ENCODE results near the gene RNF126. TPM values are rescaled to one million over a fixed set of nuclear protein-coding genes. Genes with fewer than 3 reads are reported as not detected.

The RNF126 gene
- polyA plus RNA-seq, 1 donor from 2014 or later: 33.7 TPM

DNA sequence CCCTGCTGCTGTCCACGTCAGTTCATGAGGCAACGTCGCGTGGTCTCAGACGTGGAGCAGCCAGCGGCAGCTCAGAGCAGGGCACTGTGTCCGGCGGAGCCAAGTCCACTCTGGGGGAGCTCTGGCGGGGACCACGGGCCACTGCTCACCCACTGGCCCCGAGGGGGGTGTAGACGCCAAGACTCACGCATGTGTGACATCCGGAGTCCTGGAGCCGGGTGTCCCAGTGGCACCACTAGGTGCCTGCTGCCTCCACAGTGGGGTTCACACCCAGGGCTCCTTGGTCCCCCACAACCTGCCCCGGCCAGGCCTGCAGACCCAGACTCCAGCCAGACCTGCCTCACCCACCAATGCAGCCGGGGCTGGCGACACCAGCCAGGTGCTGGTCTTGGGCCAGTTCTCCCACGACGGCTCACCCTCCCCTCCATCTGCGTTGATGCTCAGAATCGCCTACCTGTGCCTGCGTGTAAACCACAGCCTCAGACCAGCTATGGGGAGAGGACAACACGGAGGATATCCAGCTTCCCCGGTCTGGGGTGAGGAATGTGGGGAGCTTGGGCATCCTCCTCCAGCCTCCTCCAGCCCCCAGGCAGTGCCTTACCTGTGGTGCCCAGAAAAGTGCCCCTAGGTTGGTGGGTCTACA, 19.8 kb upstream of the RNF126 start:
- no peak overlapping the region for H3K4me2 ChIP-seq (ENCODE audit: low read length)
- H3K36me3 ChIP-seq (ENCODE audit: insufficient read depth, low read length): no peaks in the 10 kb centered on the region
- H2AFZ ChIP-seq (ENCODE audit: low read depth, low read length): no peak overlapping the region
- no peaks in the 10 kb centered on the region for H3F3A ChIP-seq (ENCODE audit: insufficient read depth, low read length, poor library complexity, severe bottlenecking)
- no peak overlapping the region for H3K9ac ChIP-seq (ENCODE audit: low read length)
- no peak overlapping the region for H3K27ac ChIP-seq (ENCODE audit: low read length)
- no peaks in the 10 kb centered on the region for H3K27me3 ChIP-seq (ENCODE audit: insufficient read depth, low read depth, low read length)
- H4K20me1 ChIP-seq (ENCODE audit: insufficient read depth): no peaks in the 10 kb centered on the region
- TF ChIP-seq SMC3 (conservative IDR thresholded peaks at IDR 0.05; ENCODE audit: poor library complexity): no peak
- TF ChIP-seq, protein P1, sequence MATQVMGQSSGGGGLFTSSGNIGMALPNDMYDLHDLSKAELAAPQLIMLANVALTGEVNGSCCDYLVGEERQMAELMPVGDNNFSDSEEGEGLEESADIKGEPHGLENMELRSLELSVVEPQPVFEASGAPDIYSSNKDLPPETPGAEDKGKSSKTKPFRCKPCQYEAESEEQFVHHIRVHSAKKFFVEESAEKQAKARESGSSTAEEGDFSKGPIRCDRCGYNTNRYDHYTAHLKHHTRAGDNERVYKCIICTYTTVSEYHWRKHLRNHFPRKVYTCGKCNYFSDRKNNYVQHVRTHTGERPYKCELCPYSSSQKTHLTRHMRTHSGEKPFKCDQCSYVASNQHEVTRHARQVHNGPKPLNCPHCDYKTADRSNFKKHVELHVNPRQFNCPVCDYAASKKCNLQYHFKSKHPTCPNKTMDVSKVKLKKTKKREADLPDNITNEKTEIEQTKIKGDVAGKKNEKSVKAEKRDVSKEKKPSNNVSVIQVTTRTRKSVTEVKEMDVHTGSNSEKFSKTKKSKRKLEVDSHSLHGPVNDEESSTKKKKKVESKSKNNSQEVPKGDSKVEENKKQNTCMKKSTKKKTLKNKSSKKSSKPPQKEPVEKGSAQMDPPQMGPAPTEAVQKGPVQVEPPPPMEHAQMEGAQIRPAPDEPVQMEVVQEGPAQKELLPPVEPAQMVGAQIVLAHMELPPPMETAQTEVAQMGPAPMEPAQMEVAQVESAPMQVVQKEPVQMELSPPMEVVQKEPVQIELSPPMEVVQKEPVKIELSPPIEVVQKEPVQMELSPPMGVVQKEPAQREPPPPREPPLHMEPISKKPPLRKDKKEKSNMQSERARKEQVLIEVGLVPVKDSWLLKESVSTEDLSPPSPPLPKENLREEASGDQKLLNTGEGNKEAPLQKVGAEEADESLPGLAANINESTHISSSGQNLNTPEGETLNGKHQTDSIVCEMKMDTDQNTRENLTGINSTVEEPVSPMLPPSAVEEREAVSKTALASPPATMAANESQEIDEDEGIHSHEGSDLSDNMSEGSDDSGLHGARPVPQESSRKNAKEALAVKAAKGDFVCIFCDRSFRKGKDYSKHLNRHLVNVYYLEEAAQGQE (IDR thresholded peaks at IDR 0.05; ENCODE audit: borderline replicate concordance): no peak
- no peak for TF ChIP-seq POLR2AphosphoS5 (IDR thresholded peaks at IDR 0.05)
- TF ChIP-seq RAD21 (conservative IDR thresholded peaks at IDR 0.05): no peak
- TF ChIP-seq, protein P2, sequence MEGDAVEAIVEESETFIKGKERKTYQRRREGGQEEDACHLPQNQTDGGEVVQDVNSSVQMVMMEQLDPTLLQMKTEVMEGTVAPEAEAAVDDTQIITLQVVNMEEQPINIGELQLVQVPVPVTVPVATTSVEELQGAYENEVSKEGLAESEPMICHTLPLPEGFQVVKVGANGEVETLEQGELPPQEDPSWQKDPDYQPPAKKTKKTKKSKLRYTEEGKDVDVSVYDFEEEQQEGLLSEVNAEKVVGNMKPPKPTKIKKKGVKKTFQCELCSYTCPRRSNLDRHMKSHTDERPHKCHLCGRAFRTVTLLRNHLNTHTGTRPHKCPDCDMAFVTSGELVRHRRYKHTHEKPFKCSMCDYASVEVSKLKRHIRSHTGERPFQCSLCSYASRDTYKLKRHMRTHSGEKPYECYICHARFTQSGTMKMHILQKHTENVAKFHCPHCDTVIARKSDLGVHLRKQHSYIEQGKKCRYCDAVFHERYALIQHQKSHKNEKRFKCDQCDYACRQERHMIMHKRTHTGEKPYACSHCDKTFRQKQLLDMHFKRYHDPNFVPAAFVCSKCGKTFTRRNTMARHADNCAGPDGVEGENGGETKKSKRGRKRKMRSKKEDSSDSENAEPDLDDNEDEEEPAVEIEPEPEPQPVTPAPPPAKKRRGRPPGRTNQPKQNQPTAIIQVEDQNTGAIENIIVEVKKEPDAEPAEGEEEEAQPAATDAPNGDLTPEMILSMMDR (IDR thresholded peaks at IDR 0.05; ENCODE audit: poor library complexity, severe bottlenecking): no peak
- TF ChIP-seq MXI1 (conservative IDR thresholded peaks at IDR 0.05; ENCODE audit: poor library complexity, severe bottlenecking): no peak
- TF ChIP-seq TAF1 (IDR thresholded peaks at IDR 0.05; ENCODE audit: low read depth): no peak
- no peak for TF ChIP-seq EZH2 (IDR thresholded peaks at IDR 0.05; ENCODE audit: borderline replicate concordance, insufficient read depth, low read length, poor library complexity, severe bottlenecking)
- TF ChIP-seq EP300 (conservative IDR thresholded peaks at IDR 0.05; ENCODE audit: poor library complexity, severe bottlenecking): no peak
- H3K9me2 ChIP-seq (ENCODE audit: insufficient read depth, low read length): no peaks in the 10 kb centered on the region
- H3K4me3 ChIP-seq (ENCODE audit: low read length): no peak overlapping the region
- H3K79me2 ChIP-seq (replicated peaks; ENCODE audit: insufficient read depth, low read length): no peaks in the 10 kb centered on the region
- no peaks in the 10 kb centered on the region for H3K9me3 ChIP-seq (ENCODE audit: low read length)

DNA sequence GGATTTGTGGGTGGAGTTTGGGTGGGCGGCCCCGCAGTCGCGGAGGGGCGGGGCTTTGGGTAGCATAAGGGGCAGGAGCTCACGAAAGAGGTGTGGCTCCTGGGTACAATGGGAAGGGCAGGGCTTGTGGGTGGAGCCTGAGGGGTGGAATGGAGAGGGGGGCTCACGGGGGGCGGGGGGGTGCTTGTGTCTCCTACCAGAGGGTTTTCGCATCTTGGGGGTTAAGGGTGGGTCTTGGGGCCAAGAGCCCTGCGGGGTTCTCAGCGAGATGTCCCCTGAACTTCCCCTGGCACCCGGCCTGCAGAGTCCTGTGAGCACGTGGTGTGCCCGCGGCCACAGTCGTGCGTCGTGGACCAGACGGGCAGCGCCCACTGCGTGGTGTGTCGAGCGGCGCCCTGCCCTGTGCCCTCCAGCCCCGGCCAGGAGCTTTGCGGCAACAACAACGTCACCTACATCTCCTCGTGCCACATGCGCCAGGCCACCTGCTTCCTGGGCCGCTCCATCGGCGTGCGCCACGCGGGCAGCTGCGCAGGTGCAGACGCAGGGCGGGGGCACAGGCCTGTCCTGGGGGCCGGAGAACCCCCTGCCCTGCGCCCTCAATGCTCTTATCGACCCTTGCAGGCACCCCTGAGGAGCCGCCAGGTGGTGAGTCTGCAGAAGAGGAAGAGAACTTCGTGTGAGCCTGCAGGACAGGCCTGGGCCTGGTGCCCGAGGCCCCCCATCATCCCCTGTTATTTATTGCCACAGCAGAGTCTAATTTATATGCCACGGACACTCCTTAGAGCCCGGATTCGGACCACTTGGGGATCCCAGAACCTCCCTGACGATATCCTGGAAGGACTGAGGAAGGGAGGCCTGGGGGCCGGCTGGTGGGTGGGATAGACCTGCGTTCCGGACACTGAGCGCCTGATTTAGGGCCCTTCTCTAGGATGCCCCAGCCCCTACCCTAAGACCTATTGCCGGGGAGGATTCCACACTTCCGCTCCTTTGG, 18.3 kb upstream of the RNF126 start:
- peak overlapping the region; percentile 73 for H3K9ac ChIP-seq (ENCODE audit: low read length)
- H3K36me3 ChIP-seq (ENCODE audit: insufficient read depth, low read length): no peaks in the 10 kb centered on the region
- H3K27ac ChIP-seq (ENCODE audit: low read length): peak overlapping the region; percentile 90
- H4K20me1 ChIP-seq (ENCODE audit: insufficient read depth): no peaks in the 10 kb centered on the region
- H3K9me3 ChIP-seq (ENCODE audit: low read length): no peaks in the 10 kb centered on the region
- H2AFZ ChIP-seq (ENCODE audit: low read depth, low read length): no peak overlapping the region
- H3K4me2 ChIP-seq (ENCODE audit: low read length): no peak overlapping the region
- H3K4me3 ChIP-seq (ENCODE audit: low read length): peak overlapping the region; percentile 85
- H3K27me3 ChIP-seq (ENCODE audit: insufficient read depth, low read depth, low read length): peaks cover 3% of the 10 kb centered on the region
- H3K9me2 ChIP-seq (ENCODE audit: insufficient read depth, low read length): no peaks in the 10 kb centered on the region
- no peaks in the 10 kb centered on the region for H3K79me2 ChIP-seq (replicated peaks; ENCODE audit: insufficient read depth, low read length)
- H3F3A ChIP-seq (ENCODE audit: insufficient read depth, low read length, poor library complexity, severe bottlenecking): no peaks in the 10 kb centered on the region
- no peak for TF ChIP-seq TAF1 (IDR thresholded peaks at IDR 0.05; ENCODE audit: low read depth)
- TF ChIP-seq, protein P2 (IDR thresholded peaks at IDR 0.05; ENCODE audit: poor library complexity, severe bottlenecking): no peak
- TF ChIP-seq EZH2 (IDR thresholded peaks at IDR 0.05; ENCODE audit: borderline replicate concordance, insufficient read depth, low read length, poor library complexity, severe bottlenecking): no peak
- no peak for TF ChIP-seq POLR2AphosphoS5 (IDR thresholded peaks at IDR 0.05)
- TF ChIP-seq SMC3 (conservative IDR thresholded peaks at IDR 0.05; ENCODE audit: poor library complexity): no peak
- TF ChIP-seq EP300 (conservative IDR thresholded peaks at IDR 0.05; ENCODE audit: poor library complexity, severe bottlenecking): no peak
- no peak for TF ChIP-seq RAD21 (conservative IDR thresholded peaks at IDR 0.05)
- no peak for TF ChIP-seq MXI1 (conservative IDR thresholded peaks at IDR 0.05; ENCODE audit: poor library complexity, severe bottlenecking)
- TF ChIP-seq, protein P1 (IDR thresholded peaks at IDR 0.05; ENCODE audit: borderline replicate concordance): no peak

Data from neural cell (in vitro differentiated cells).